NCI-H2227 (cell line): Measurements from ENCODE around the gene CXCL6.

Experiments used
- DNase-seq: peaks from one replicate; lab custom pipeline; 2025; ENCODE audit not compliant: unreplicated experiment; lab: John Stamatoyannopoulos, UW

Gene CXCL6

DNA sequence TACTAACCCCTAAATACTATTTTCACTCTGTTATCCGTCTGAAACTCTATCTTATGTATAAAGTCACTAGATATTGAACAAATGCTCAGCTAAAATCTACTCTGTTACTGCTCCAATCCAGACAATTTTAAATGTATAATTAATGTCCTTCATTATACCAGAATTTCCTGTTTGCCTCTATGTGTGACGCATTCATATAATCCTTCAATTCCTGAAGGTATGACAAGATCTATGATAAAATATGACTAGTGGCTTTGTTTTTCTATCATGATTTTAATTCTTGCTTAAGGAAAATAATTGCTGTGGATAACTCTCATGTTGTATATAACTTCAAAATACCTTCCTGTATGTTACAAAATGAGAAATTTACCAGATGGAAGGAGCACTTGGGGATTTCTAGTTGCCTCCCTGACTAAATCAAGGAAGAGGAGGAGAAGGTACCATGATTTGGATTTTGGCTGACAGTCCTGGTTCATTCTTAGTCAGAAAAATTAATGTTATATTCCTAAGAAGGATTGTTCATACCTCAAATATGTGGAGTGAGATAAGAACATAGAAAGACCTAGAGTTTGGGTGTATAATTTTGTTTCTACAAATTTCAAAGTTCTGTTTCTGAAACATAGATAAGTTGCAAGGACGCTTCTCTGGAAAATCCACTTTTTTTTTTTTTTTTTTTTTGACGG is 4.9 kb downstream of the CXCL6 start:
- no peak for DNase-seq

DNA sequence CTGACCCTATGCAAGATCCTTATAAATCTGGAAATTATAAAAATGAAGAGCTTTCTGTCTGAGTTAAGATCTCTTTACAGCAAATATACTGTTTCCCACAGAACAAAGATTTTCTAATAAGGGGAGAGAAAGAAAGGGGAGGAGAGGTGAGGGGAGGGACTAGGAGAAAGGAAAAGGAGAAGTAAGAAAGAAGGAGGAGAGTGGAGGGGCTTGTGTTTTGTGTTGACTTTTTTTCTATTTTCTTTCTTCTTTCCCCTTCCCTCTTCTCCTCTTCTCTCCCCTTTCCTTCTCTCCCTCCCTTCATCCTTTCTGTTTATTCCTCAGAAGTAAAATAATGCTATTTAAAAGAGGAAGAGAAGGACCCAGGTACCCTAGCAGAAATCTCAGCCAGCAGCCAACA is 6.2 kb downstream of the CXCL6 start:
- DNase-seq, result no peak

DNA sequence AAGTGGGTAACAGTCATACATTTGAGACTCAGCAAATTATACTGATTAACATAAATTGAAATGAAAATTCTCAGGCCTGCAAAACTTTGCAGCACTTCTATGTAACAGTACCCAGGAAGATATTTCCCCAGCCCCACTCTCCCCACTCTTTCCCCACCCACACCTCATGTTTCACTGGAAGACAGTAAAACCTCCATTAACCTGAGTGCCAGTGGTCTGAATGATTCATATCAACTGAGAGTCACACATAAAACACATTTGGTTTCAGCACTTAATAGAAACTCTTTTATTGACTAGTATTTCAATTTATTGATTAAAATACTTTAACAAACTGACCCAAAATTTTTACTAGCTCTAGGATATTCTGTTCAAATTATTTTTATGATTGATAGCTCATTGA is 6.9 kb downstream of the CXCL6 start:
- DNase-seq, result no peak

DNA sequence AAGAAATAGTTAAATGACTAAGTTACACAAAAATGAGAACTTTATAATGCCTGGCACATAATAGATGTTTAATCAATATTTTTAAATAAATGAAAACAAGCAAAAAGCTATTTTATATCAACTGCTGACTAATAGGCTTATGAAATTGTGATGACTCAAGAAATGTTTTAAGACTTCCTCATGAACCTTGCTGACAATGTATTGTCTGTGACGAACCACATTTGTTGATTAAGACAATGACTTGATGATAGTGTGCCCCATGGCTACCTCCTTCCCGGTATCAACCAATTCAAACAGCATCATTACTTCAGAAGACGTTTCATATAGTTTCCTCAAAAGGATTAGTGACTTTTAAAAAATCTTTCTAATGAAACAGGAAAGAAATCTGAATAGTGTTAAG is 7.9 kb downstream of the CXCL6 start:
- no peak for DNase-seq

DNA sequence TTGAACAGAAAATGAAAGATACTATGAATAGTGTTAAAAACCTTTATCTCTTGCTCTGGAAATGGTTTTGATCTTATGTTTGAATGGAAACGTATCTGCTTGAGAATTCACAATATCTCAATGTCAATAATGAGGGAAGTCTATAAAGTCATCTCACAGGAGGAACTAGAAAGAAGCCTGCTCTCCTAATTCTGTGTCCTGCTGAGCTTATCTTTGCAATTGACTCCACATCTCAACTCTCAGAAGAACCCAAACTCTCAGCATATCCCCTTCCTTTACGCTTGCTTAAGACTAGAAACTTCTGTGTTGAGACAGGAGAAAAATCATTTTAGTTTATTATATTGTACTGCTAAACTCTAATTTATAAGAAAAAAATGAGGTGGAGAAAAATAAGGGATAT is 8.3 kb downstream of the CXCL6 start:
- DNase-seq, result no peak

DNA sequence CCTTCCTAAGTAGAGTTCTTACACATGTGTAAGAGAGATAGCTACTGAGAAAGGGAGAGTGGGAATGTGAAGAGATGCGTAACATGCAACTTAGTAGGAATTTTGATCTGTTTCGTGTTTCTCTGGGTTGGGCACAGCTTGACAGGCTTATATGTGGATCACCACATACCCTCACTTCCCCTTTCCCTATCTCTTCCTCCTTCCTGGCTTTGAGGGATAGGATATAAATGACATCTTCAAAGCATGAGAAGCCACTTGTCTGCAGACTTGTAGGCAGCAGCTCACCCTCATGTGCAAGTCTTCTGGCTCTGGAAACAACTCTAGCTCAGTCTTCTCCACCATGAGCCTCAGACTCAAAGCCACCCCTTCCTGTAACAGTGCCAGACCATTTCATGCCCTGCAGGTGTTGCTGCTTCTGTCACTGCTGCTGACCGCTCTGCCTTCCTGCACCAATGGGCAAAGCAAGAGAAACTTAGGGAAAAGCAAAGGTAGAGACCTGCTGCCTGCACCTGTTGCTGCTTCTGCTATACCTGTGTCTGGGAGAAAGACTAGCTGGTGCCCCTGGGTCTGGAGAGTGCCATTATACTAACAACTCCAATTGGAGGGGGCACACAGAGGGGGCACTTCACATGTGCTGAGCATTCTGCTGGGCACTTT is 11.2 kb downstream of the CXCL6 start:
- DNase-seq, result no peak

DNA sequence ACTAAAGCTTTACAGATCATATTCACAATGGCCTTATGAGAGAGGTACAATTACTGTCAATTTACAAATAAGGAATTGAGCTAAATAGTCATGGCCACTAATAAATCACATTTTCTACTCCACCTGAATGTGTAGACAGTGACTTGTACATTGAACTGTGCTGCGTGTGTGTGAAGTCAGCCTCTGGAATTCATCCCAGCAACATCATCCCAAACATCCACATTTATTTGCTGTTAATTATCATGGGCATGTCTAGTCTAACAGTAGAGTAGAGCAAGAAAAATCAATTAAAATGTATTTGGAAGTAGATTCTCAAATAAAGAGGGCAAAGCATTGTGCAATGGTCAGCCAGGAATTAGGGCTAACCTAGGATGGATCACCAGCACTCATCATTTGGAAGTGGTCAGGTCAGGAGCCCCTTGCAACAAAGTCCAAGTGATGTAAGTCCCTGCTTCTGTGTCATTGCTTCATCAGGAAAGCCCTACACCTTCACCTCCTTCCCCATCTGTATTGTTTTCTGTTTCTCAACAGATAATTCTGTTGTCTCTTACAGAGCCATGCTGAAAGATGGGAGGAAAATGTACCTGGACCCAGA is 11.8 kb downstream of the CXCL6 start:
- DNase-seq, result no peak

DNA sequence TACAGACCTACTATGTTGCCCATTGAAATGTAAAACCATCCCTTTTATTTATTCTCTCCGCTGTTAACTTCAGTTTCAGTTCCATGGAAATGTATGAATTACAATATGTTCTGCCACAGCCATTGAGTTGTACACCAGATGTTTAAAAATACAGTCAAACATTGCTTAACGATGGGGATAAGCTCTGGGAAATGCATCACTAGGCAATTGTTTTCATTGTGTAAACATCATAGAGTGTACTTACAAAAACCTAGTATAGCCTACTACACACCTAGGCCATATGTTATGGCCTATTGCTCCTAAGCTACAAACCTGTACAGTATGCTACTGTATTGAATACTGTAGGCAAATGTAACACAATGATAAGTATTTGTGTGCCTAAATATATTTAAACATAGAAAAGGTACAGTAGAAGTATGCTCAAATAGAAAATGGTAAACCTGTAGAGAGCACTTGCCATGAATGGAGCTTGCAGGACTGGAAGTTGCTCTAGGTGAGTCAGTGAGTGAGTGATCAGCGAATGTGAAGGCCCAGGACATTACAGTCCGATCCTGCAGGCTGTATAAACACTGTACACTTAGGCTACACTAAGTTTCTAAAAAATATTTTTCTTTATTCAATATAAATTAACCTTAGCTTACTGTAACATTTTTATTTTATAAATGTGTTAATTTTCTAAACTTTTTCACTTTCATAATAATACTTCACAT is 13.9 kb downstream of the CXCL6 start:
- DNase-seq, result no peak

DNA sequence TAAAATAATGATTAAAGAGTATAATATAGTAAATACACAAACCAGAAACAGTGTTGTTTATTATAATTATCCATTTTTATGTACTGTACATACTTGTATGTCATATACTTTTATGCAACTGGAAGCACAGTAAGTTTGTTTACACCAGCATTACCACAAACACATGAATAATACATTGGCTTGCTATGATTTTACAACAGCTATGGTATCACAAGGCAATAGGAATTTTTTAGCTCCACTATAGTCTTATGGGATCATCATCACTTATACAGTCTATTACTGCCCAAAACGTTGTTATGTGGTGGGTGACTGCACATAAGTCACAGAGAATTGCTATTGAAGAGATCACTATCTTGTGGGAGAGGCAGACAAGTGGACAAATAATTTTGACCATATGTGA is 14.8 kb downstream of the CXCL6 start:
- no peak for DNase-seq

DNA sequence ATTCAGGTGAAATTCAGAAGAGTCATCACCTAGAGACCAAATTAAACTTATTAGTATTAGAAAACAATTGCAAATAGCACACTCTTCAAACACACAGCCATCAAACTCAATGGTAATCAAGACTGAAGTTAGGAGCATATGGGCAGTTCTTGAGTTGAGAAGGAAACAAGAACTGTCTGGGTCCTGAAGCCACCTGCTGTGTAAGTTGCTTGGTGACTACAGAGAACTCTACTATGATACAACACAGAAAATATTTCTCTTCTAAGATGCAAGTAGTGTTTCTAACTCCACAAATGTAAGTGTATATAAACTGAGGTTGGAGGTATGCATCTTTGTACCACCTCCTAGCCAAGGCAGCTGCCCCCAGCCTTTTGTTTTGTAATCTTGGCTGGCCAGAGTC is 16.3 kb downstream of the CXCL6 start:
- no peak for DNase-seq

DNA sequence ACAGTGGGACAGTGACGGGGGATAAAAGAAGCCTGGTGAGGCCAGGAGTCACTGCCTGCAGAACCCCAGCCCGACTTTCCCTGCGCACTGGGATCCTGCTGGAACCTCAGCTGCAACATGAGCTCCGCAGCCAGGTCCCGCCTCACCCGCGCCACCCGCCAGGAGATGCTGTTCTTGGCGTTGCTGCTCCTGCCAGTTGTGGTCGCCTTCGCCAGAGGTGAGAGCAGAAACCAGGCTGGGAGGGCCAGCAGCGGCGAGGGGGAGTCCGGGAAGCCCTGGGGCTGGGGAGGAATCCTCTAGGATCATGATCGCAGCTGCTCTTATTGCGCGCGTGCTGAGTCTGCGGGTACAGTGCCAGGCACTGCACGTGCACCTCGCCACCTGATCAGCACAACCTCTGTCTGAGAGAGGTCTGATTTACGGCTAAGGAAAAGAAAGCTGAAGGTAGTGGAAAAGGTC is 16.8 kb downstream of the CXCL6 start, which contains the start of gene PF4V1:
Gene PF4V1, plus strand, starts transcription at position 51 of the 459 bp plus-strand sequence. Its CDS starts 67 bp downstream, at position 118.
- DNase-seq, result no peak

DNA sequence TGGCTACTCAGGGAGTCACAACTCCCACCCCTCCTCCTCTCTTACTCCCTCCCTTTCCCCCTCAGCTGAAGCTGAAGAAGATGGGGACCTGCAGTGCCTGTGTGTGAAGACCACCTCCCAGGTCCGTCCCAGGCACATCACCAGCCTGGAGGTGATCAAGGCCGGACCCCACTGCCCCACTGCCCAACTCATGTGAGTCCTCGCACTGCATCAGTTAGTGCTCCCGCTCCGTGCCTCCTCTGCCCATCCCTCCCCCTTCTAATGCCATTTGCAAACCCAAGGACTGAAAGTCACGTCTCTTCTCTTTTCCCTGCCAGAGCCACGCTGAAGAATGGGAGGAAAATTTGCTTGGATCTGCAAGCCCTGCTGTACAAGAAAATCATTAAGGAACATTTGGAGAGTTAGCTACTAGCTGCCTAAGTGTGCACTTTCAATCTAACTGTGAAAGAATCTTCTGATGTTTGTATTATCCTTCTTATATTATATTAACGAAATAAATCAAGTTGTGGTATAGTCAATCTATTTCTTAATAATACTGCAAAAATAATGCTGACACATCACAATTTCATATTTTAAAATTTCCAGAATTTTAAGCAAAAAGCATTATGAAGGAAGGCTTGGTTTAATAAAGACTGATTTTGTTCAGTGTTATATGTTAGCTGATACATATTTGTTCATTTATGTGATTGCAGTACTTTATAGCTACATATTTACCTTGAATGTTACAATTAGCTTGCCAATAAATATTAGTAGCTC is 17.4 kb downstream of the CXCL6 start:
- no peak for DNase-seq

DNA sequence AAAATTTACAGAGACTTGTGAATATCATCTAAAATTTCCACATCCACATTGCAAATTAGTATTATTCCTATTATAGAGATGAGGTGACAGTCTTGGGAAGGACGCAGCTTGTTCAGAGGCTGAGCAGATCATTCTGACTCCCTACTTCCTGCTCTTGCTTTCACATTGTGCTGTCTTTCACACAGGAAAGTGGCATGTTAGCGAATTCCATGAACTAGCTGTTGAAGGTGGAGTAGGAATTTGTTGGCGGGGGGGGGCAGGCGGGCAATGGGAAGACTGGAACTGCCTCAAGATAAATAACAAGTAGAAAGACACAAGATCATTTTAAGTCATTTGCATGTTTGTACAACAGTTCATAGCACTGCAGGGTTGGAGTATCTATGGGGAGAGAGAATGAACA is 18.9 kb downstream of the CXCL6 start:
- DNase-seq, result no peak

DNA sequence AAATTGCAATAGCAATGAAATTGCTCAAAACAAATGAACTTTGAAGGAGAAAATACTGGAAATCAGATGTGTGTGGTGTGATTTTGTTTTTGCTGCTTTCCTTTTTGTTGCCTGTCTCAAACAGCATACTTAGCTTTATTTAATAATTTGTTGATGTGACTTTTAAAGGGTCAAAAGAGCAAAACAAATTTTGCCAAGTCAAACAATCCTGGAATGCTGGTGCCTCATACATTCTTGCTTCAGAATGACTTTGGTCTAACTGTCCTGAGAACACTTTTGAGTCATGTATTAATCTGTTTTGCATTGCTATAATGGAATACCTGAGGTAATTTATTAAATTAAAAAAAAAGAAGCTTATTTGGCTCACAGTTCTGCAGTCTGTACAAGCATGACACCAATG is 20.0 kb downstream of the CXCL6 start:
- no peak for DNase-seq

DNA sequence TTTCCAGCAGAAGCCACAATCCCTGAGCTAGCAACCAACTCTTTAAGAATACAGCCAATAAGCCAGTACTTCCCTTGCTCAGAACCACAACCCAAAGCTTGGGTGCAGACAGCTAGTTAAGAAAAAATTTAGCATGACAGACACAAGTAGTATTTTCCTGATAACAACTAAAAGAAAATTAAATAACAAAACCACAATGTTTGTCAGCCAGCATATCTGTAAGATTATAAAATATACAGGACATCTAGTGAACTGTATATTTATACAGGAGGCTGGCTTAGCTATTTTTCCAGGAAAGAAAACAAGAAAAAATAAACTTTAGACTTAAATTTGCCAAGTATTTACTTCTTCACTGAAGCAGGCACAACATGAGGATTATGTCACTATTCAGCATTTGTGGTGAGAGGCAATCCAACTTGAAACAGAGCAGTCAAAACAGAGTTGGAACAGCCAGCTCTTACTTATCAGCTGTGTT is 23.2 kb downstream of the CXCL6 start:
- no peak for DNase-seq

DNA sequence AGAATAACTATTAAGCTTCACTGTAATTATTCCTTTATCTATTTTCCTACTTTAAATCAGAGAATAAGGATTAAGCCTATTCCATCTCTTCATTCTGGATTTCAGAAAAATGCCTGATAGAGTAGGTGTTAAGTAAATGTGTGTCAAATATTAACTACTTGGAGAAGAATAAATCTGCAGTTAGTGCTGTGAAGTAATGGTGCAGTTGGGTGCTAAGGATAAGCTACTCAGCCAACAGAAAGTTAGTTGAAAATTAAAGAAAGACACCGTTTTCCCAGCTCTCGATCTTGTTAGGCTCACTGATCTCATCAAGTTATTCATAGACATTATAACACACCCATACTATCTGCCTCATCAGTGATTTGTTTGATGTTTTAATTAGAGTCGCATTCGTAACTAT is 23.7 kb downstream of the CXCL6 start:
- DNase-seq, result no peak

DNA sequence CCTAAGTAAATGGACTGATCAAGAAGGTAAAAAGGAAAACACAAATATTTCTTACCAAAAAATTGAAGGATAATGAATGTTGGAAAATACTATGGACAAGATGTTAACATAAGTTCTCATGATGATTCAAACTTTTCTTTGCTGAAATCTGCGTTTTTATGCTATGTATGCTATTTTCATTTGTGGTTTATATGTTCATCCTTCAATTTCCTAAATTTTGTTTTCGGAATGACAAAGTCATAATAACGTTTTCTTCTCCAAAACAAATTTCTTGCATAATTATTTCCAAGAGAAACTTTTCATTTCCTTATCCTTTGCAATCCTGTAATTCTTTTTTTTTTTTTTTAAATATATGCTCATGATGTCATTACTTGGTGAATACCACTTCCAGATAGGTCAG is 24.4 kb downstream of the CXCL6 start:
- DNase-seq, result no peak

DNA sequence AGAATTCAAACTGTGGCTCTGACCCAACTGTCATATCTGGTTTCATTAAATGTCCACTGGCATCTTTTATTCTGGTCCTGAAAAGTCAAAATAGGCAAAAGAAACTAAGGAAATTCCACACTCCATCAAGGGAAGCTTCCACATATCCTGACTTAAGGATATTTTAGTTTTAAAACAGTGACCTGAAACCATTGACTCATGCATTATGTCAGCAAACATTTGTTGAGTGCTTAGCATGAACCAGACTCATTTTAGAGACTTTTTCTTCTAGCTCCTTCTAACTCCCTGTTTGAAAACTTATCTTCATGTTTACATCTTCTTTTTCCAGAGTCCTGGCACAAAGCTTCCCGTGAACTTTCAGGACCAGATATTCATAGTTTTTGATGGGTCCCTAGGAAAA is 25.8 kb downstream of the CXCL6 start:
- no peak for DNase-seq

DNA sequence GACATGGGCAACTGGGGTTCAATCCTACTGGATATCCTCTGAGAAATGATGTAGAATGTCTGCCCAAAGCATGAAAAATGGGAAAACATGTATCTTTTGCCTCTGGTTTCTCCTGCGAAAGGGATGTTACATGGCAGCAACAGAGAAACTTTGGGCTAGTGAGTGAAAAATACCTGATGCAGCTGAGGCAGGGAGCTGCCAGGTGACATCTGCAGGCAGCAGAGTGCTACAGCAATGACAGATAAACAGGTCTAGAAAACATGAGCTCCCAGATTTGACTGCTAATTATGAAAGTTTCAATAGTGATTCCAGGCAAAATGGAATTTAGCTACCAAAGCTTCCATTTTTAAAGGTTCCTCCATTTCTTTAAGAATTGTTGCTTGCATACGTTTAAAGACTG is 27.9 kb downstream of the CXCL6 start:
- DNase-seq, result no peak

DNA sequence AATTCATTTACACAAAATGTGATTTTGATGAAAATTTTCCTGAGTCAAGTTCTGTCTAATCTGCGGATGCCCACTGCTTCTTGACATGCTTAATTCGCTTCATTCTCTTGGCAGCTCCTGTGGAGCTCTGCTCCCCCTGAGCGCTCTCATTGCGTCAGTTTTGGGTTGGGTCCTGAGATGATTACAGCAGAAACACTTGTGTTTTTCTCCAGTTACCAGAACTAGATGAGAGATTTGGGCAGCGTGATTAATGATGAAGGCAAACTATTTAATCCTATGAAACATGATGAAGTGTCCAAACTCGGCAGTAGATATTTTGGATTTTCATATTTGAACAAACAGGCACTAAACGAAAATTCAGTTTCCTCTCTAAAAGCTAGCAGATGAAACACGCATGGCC is 28.5 kb downstream of the CXCL6 start:
- DNase-seq, result no peak
